Keratinocyte (primary cell): ENCODE measurements around the gene NR1I2.

Source experiments
- CTCF ChIP-seq, 3 experiments: IDR thresholded peaks in 1 of 3; conservative IDR thresholded peaks in 1 of 3; optimal IDR thresholded peaks in 1 of 3; 2 replicates in 2 of 3; 3 replicates in 1 of 3; pipeline versions ENCODE3 to v1.5.1; 2011; ENCODE audit warnings: low read length in 3 of 3, mild to moderate bottlenecking in 3 of 3, moderate library complexity in 2 of 3, control low read depth in 1 of 3, inconsistent platforms in 1 of 3; ENCODE audit not compliant: insufficient read depth in 2 of 3; ENCODE audit errors: extremely low read depth in 1 of 3
- EZH2 ChIP-seq: IDR thresholded peaks from one replicate; pipeline ENCODE4 v1.6.1; 2012; ENCODE audit warnings: inconsistent platforms, mild to moderate bottlenecking, low read length, moderate library complexity

GRCh38 chr3:119831022-119831421 lies 49.1 kb downstream of the NR1I2 start:
- TF ChIP-seq CTCF (optimal IDR thresholded peaks at IDR 0.05 in 1 of 3, IDR thresholded peaks at IDR 0.05 in 1 of 3, conservative IDR thresholded peaks at IDR 0.05 in 1 of 3; ENCODE audit: extremely low read depth in 1 of 3, insufficient read depth in 2 of 3, low read length in 3 of 3) (peak; percentile 3 to 9 (median 9)), EZH2 (no peak)
